GM06990 (cell line): ENCODE data around the gene WDR54.

Experiments
- DNase-seq: peaks from one replicate; pipeline ENCODE4 v3.0.0-alpha.2; 2011; ENCODE audit not compliant: insufficient read length; ENCODE audit errors: extremely low read depth
- H3K27me3 ChIP-seq: replicated peaks from 2 replicates; pipeline ENCODE4 v1.6.0; 2011; ENCODE audit warnings: low read length; ENCODE audit not compliant: control insufficient read depth, insufficient read depth
- H3K36me3 ChIP-seq: 2 replicates; pipeline ENCODE4 v1.5.1; 2011; ENCODE audit warnings: low read length; ENCODE audit not compliant: control insufficient read depth, insufficient read depth
- H3K4me3 ChIP-seq: replicated peaks from 2 replicates; pipeline ENCODE4 v1.5.1; 2011; ENCODE audit warnings: low read depth, mild to moderate bottlenecking, control low read depth, low read length
- CTCF ChIP-seq: IDR thresholded peaks from 2 replicates; pipeline ENCODE4 v1.5.1; 2011; ENCODE audit warnings: low read length, control low read depth, mild to moderate bottlenecking, inconsistent platforms; ENCODE audit not compliant: insufficient read depth, poor library complexity, severe bottlenecking

WDR54 gene

GRCh38 chr2:74384051-74384450 is 37.5 kb upstream of the WDR54 start:
- TF ChIP-seq CTCF: no peak
- H3K27me3 ChIP-seq: no peaks in the 10 kb centered on the region
- H3K4me3 ChIP-seq: no peak overlapping the region
- no peak for DNase-seq
- H3K36me3 ChIP-seq: peaks cover 6% of the 10 kb centered on the region

- Histone ChIP-seq H3K36me3 (peaks cover 6% of the 10 kb centered on the region; the same call in 1 of the 2 replicates), H3K4me3 (no peak overlapping the region), H3K27me3 (no peaks in the 10 kb centered on the region)
- no peak for TF ChIP-seq CTCF
- DNase-seq: no peak
Measured at GRCh38 chr2:74385396-74385795, 36.1 kb upstream of the WDR54 start.

GRCh38 chr2:74387346-74387745 is 34.2 kb upstream of the WDR54 start:
- H3K4me3 ChIP-seq: no peak overlapping the region
- no peak for DNase-seq
- no peak for TF ChIP-seq CTCF

GRCh38 chr2:74390606-74391005 is 30.9 kb upstream of the WDR54 start:
- Histone ChIP-seq H3K4me3 (peak overlapping the region; percentile 79), H3K36me3 (no peaks in the 10 kb centered on the region), H3K27me3 (no peaks in the 10 kb centered on the region)
- TF ChIP-seq CTCF: no peak
- no peak for DNase-seq

More at GRCh38 chr2:74387346-74387745, 34.2 kb upstream of the WDR54 start:
- Histone ChIP-seq H3K27me3 (no peaks in the 10 kb centered on the region), H3K36me3 (peaks cover 4% of the 10 kb centered on the region; the same call in 1 of the 2 replicates)

- no peaks in the 10 kb centered on the region for H3K36me3 ChIP-seq
- TF ChIP-seq CTCF: no peak
- no peak for DNase-seq
- H3K27me3 ChIP-seq: no peaks in the 10 kb centered on the region
- peak overlapping the region; percentile 79 for H3K4me3 ChIP-seq
Measured at GRCh38 chr2:74391209-74391579, 30.3 kb upstream of the WDR54 start.
